Esophagus muscularis mucosa (tissue), 4 donors: ENCODE measurements around the gene ANKFY1.
A peak's percentile ranks its signal among the peaks of the same experiment; 100 is the strongest.

Experiments
- CTCF ChIP-seq, 3 experiments: fragments of 200-600 bp in 2 of 3; fragments of 450-650 bp in 1 of 3; sonication (generic) in 2 of 3; IDR thresholded peaks; one replicate each; pipeline ENCODE4 v1.5.1; 2017 to 2019; ENCODE audit warnings: antibody characterized with exemption in 3 of 3, mild to moderate bottlenecking in 2 of 3, moderate library complexity in 1 of 3
- EP300 ChIP-seq: sonication (generic); formaldehyde crosslinking; IDR thresholded peaks from one replicate; pipeline ENCODE4 v1.6.1; 2017; ENCODE audit warnings: antibody characterized with exemption
- POLR2A ChIP-seq: fragments of 450-650 bp; IDR thresholded peaks from one replicate; pipeline ENCODE4 v1.6.1; 2017; ENCODE audit warnings: antibody characterized with exemption, moderate library complexity, mild to moderate bottlenecking, low read depth
- POLR2AphosphoS5 ChIP-seq, 2 donors: sonication (generic); formaldehyde crosslinking; IDR thresholded peaks; one replicate each; pipeline ENCODE4 v1.6.1; 2017; ENCODE audit warnings: antibody characterized with exemption in 2 of 2

GRCh38 chr17:4136373-4136772, 127.4 kb downstream of the ANKFY1 start:
- TF ChIP-seq CTCF (IDR thresholded peaks at IDR 0.05), result no peak
- TF ChIP-seq POLR2A, result no peak
- TF ChIP-seq POLR2AphosphoS5 (IDR thresholded peaks at IDR 0.05), result peak in 1 of 2 donors; percentile 12
- TF ChIP-seq EP300, result no peak
